H1 (cell line): ENCODE measurements around the gene RPAP3. TPM values are rescaled to one million over a fixed set of nuclear protein-coding genes. Genes with fewer than 3 reads are reported as not detected.

Experiments used
- CHD2 ChIP-seq: IDR thresholded peaks from 2 replicates; pipeline ENCODE4 v1.6.1; 2012; ENCODE audit warnings: low read length, improper control_type of control experiment
- CHD7 ChIP-seq: fragments of 300-600 bp; sonication (generic); IDR thresholded peaks from 2 replicates; pipeline ENCODE4 v1.7.1; 2012; ENCODE audit warnings: low read length, moderate library complexity, mild to moderate bottlenecking, inconsistent platforms; ENCODE audit not compliant: insufficient replicate concordance
- HDAC2 ChIP-seq, 2 experiments: fragments of 300-600 bp in 1 of 2; sonication (generic) in 1 of 2; IDR thresholded peaks; 2 replicates each; pipeline ENCODE4 v1.6.1; 2011 to 2012; ENCODE audit warnings: low read depth in 2 of 2, low read length in 2 of 2, mild to moderate bottlenecking in 2 of 2, moderate library complexity in 2 of 2, borderline replicate concordance in 1 of 2, inconsistent platforms in 1 of 2
- RFX5 ChIP-seq: IDR thresholded peaks from 2 replicates; pipeline ENCODE4 v1.6.1; 2011; ENCODE audit warnings: low read depth, low read length, improper control_type of control experiment, borderline replicate concordance
- SIX5 ChIP-seq: IDR thresholded peaks from 2 replicates; pipeline ENCODE4 v1.6.1; 2011; ENCODE audit warnings: mild to moderate bottlenecking, low read depth, low read length
- SUZ12 ChIP-seq: fragments of 200-600 bp; sonication (generic); IDR thresholded peaks from 2 replicates; pipeline ENCODE4 v1.6.1; 2012; ENCODE audit warnings: mild to moderate bottlenecking, inconsistent platforms, low read length, moderate library complexity, mixed read lengths
- polyA plus RNA-seq, 7 experiments: library from polyadenylated mRNA; depleted of rRNA in 3 of 7; stranded (reverse) in 5 of 7; unstranded in 2 of 7; fragments of >200 nt in 5 of 7; fragments of 200-250 nt in 2 of 7; gene quantifications; 1 replicate in 5 of 7; 2 replicates in 1 of 7; 4 replicates in 1 of 7; pipeline versions ENCODE4 v1.2.1 to v1.2.3, GENCODE V29; 2011 to 2013; ENCODE audit warnings: missing spikeins in 2 of 7, mixed read lengths in 2 of 7
- total RNA-seq: library from RNA; stranded (reverse); fragmentation: NEBNext Ultra II Directional; extraction: Animal tissue kit (Norgen Biotek cat#: 25700); gene quantifications from 2 replicates; pipeline ENCODE4 v1.2.1, GENCODE V29; 2021

RPAP3 gene
- total and polyA plus RNA-seq, 2 of the 8 experiments (the other 6 are each of a cell fraction or from before 2014, with no cell fraction given): 6.4 to 60.5 TPM

GRCh38 chr12:47621960-47622359, 83.9 kb downstream of the RPAP3 start (continued):
- TF ChIP-seq CHD7: no peak
- no peak for TF ChIP-seq CHD2
- TF ChIP-seq SIX5: no peak
- TF ChIP-seq SUZ12: no peak
- TF ChIP-seq HDAC2 (IDR thresholded peaks at IDR 0.05; ENCODE audit: borderline replicate concordance in 1 of 2, low read depth in 2 of 2, low read length in 2 of 2): no peak
- no peak for TF ChIP-seq RFX5
